Islet of Langerhans (tissue), 1 donor: Measurements from ENCODE around the gene SERPINA4.

Experiments
- FAIRE-seq: peaks from one replicate; lab custom pipeline; 2011; peaks lifted over from hg19 to GRCh38; lab: Jason Lieb, UNC

The SERPINA4 gene

DNA sequence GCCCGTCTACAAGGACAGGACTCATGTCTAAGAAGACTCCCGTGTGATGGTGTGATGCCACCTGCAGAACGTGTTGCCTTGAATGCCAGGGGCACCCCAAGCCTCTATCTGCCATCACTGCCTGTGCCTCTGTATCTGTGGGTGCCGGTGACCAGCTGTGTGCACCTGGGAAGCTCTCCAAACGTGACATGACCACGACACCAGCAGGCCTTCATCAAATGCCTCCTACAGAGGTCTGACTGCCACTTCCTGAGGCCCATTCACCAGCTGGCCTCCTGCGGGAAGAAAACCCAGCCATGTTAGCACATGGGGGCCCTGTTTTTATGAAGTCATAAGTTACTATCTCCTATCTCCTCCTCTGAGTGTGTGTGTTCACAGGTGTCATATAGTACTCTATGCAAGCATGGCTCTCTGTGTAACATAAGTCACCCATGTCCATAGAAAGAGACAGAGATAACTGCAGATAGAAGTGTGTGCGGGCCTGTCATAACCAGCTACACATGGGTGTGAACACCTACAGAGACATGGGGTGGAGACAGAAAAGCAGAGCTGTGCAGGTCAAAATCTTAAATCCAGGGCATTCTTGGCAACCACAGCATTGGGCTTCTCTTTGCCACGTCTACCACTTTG lies 18.3 kb upstream of the SERPINA4 start:
- FAIRE-seq = no peak

DNA sequence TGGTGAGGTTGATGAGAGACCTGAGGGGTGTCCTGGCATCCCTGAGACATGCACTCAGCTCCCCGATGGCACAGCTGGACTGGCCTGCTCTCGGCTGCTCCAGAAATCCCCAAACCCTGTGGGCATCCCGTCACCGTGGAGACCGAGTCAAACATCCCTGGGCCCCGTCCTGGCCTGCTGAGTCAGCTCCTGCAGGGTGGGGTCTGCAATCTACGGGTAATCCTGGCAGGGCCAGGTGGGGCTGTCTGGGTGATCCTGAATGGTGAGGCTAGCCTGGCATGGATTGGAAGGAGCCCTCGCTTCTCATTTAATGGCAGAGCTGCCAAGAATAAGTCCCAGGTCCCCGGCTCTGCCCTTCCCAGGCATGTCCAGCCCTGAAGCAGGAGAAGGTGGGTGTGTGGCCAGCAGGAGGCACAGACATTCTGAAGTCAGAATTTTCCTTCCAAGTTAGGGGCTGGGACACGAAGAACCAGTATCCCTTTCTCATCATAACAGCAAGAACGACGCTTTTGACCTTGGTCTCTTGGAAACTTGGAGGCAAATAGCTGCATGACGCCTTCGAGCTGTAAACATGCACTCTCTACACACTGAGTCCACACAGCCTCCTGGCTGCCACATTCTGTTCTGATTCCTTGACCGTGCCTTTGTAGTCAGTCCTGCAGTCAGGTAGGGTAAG lies 17.7 kb upstream of the SERPINA4 start:
- FAIRE-seq = no peak

DNA sequence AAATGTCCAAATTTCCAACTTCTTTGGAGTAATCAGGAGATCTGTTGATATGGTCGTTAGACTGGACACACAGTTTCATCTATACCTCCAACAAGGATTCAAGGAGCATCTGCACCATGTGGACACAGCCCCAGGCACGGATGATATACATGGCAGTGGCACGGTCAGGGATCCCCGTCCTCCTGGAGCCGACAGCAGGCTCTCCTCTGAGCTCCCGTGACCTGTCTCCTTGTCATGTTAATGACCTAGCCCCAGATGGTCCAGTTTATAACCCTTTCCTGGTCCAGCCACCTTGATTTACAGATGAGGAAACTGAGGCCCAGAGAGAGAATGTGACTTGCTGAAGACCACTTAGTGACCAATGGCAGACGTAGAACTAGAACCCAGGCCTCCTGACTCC lies 16.5 kb upstream of the SERPINA4 start:
- FAIRE-seq = no peak

DNA sequence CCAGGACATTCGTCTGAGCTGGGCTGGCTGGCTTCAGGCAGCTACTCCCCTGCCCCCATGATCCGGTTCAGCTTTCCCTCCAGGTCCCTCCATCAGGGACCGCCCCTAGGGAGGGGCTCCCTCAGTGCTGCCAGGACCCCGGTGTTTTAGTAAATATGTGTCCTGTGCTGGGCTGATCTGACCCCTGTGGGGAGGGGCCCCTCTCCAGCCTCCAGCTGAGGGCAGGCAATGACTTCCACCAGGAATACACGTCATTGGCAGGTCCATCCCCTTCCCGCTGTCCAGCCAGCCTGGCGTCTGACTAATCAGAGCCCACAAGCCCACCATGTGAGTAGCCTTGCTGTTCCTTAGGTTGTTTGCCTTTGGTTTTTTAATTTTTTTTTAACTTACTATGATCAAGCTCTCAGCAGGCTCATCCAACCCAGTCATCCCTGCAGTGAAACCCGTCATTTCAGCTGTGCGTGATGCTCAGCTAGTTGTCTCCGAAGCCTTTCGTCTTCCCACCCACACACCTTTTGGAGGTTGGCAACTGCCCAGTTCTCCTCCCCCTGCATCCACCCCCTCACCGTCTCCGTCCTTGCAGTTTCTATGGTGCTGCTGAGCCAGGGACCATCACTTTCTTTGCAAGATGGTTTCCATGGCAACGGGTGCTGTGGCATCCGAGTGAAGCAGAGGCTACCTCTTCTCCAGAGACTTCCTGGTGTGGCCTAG lies 16.0 kb upstream of the SERPINA4 start:
- no peak for FAIRE-seq

DNA sequence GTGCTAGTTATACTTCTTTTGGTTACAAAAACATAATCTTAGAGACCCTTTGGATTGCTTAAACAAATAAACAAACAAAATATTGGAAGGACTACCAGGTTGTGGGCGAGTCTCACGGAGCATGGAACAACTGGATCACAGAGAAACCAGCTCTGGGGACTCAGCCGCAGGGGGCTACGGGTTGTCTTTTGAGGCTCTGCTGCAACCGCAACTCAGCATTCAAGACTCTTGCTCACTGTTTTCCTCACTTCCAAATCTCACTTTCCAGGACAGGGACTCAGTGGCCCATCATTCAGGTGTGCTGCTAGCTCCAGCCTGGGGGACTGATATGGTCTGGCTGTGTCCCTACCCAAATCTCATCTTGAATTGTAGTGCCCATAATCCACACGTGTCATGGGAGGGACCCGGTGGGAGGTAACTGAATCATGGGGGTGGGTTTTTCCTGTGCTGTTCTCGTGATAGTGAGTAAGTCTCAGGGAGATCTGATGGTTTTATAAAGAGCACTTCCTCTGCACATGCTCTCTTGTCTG lies 14.0 kb upstream of the SERPINA4 start:
- no peak for FAIRE-seq

DNA sequence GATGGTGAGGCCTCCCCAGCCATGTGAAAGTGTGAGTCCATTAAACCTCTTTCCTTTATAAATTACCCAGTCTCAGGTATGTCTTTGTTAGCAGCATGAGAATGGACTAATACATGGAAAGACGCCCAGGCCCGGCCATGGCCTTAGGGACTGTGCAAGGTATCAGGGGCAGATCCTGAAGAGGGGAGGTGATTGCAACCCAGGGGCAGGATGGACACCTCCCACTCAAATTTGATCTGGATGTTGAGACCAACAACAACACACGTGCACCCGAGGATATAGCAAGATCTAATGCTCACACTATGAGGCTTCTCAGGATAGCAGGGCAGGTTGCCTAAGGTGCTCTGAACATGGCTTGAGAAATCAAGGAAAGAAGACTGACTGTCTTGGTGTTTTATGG lies 13.5 kb upstream of the SERPINA4 start:
- FAIRE-seq = no peak

DNA sequence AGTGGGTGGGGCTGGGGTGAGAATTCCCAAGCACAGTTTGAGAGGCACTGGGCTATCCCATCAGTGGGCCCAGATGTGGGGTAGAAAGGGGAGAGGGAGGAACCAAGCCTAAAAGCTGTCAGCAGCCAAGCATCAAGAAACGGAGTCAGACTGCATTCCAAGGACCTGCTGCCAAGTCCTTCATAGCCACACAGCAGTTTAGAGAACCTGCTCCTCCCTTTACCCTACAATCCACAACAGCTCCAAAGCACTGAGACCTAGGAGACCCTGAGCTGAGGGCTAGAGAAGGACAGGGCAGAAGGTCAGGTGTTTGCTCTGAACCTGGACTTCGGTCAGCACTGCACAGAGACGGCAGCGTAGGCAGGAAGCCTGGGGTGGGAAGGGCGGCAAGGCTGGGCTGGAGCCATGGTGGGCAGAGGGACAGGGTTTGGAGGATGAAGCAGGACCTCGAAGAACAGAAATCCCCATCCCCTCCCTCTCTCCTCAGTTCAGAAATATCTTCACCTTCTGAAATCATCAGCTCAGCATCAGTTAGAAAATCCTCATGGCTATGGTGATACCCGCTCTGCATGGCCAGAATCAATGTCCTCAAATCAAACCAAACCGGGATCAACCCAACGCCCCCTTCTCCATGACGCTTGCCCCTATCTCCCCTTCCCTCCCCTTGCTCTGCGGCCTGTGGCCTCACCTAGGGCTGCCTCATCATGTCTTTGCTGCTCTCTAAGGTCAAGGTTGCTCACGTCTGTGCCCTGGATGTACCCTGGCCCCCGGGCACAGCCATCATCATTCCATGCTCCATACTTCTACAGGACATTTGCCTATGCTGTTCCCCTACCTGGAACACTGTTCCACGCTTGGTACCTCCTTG lies 12.9 kb upstream of the SERPINA4 start:
- FAIRE-seq = no peak

DNA sequence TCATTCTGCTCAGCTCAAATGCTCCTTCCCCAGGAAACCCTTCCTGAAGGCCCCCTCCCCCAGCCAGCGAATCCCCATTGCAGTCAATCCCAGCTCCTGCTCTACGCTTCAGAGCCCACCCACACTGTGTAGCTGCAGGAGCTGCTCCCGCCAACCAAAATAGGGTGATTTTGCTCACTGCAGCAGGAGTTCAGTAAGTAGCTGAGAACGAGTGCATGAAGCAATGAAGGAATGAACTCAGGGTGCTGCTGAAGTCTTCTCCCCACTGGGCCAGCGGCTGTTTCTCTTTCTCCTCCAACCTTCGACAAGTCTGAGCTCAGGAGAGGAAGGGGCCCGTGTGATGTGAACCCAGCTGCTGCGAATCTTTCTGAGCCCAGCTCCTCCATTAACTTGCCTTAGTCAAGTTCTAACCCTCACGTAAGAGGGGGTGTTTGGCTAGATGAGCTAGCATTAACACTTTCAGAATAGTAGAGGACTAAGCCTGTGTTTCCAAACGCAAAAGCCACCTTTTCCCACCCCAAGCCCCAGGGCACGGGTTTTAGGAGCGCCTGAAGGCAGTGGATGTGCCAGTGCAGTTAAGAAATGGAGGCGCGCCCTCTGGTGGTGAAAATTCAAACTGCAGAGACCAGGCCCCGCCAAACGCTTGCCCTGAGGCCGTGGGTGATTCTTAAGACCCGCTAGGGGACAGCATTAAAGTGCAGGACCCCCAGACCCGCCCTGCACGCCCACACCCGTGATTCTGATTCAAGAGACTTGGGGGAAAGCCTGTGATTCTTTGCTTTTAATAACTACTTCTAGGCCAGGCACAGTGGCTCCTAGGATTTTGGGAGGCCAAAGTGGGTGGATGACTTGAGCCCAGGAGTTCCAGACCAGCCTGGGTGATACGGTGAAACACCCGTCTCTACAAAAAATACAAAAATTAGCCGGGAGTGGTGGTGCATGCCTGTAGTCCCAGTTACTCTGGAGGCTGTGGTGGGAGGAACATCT lies 11.9 kb upstream of the SERPINA4 start:
- no peak for FAIRE-seq

DNA sequence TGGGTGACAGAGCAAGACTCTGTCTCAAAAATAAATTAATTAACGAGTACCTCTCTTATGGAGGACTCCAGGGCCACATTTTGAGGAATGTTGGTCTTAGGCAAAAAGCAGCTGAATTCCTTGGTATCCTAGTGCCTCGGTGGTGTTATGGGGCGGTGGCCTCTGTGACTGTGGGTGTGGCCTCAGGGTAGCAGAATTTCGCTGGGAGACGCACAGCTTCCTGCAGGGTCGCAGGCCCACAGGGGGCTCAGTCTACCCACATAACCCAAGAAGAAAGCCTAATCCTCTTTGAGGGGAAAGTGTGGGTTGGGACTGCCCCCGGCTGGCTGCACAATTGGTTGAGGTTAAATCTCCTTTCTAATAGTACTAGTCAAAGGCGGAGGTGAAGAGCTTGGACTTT lies 11.2 kb upstream of the SERPINA4 start:
- FAIRE-seq = no peak

DNA sequence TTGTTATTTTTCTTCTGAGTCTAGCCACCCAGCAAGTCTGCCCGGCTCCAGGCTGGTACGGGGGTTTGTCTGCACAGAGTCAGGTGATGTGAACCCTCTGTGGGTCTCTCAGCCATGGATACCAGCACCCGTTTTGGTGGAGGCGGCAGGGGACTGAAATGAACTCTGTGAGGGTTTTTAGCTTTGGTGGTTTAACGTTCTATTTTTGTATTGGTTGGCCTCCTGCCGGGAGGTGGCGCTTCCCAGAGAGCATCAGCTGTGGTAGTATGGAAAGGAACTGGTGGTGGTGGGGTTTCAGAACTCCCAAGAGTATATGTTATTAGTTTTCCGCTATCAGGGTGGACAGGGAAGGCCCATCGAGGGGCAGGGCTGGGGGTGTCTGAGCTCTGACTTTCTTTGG lies 5.3 kb upstream of the SERPINA4 start:
- FAIRE-seq = no peak

DNA sequence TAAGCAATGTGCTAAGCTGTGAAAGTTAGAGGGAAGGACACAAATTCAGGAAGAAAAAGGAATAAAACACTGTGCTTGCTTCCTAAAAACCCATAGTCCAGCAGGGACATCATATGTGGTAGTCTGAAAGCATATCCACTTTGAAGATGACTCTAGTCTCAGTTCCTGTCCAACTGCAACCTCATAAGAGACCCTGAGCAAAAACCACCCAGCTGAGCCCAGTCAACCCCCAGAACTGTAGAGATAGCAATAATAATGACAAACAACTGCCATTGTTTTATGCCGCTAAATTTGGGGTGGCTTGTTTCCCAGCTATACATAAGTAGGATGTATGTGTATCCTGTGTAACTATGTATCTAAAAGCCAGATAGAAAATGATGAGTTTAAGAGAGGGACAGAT lies 3.9 kb upstream of the SERPINA4 start:
- no peak for FAIRE-seq

DNA sequence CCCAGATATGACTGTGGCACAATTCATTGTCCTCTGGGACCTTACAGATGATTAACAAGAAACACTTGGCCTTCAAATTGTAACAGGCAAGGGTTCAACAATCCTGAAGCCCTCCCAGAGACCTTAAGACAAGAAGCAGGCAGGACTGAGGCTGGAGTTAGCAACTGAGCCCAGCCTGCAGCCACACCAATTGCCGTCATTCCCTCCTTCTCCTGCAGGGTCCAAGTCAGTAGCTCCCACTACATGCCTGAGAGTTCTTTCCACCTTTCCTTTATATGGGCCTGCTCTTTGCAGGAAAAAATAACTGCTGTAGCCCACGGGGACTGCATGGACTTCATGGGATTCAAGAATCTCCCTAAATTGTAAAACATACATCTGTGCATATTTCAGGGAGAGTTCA lies 2.4 kb upstream of the SERPINA4 start:
- no peak for FAIRE-seq

DNA sequence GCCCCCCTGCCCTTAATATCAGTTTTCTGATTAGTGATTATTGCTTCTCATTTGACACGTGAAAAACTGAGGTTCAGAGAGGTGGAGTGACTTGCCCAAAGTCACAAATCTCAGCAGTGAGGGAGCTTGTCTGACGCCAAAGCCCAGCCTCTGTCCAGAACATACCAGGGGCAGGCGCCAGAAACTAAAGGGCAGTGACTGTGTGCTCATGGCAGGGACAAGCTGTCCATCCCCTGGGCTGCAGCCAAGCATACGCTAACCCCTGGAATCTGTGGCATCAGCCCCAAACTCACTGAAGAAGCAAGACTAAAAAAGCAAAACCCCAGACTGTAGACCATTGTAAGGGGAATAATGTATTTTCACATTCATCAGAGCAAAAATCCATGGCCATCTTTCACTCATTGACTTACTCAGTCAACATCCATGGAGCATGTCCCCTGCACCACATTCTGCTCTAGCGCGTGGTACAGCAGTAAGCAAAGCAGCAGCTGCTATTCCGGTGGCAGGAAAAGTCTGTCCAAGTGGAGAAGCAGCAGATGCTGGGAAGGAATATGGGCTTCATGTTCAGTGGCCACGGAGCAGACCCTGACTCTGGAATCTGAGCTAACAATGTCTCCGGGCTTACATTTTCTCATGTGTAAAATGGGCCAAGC lies 1.5 kb upstream of the SERPINA4 start:
- no peak for FAIRE-seq

DNA sequence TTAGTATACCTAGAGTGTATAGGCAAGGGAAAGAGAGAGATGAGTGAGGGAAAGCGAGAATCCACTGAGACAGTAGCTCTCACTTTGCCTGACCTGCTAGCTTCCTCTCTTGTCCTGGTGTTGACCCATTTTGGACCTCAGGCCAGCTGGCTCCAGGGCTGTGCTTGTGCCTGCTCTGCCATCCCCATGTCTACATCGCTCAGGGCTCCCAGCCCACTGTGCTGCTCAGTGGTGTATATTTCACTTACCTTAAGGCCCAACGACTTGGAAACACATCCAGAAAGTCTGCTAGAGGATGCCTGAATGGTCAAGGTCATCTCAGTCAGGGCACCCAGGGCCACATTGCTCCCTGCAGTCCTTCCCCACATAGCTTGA lies 964 bp upstream of the SERPINA4 start:
- FAIRE-seq = no peak

DNA sequence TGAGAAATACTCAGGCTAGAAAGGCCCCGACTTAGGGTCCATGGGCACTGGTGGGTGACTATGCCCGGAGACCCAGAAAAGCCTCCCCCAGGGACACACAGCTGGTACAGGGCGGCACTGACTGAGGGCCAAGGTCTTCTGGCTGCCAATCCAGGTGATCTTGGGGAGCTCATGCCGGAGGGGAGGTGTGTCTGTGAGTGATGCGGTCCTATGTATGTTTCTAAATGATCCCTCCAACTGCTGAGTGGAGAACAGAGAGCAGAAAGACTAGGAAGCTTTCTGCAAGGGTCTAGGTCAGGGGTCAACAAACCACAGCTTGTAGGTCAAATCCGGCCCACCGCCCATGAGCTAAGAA lies 391 bp downstream of the SERPINA4 start:
- FAIRE-seq = no peak

DNA sequence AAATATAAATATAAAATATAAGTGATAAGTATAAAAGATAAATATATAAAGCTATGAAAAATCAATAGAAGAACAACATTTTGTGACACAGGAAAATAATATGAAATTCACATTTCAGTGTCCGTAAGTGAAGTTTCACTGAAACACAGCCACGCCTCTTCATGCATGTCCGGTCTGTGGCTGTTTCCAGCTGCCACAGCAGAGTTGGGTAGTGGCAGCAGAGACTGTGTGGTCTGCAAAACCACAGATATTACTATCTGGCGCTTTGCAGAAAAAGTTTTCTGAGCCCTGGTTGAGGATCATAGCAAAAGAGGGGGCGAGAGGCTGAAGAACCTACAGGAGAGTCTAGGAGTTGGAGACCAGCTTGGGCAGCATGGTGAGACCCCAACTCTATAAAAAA lies 780 bp downstream of the SERPINA4 start:
- no peak for FAIRE-seq

DNA sequence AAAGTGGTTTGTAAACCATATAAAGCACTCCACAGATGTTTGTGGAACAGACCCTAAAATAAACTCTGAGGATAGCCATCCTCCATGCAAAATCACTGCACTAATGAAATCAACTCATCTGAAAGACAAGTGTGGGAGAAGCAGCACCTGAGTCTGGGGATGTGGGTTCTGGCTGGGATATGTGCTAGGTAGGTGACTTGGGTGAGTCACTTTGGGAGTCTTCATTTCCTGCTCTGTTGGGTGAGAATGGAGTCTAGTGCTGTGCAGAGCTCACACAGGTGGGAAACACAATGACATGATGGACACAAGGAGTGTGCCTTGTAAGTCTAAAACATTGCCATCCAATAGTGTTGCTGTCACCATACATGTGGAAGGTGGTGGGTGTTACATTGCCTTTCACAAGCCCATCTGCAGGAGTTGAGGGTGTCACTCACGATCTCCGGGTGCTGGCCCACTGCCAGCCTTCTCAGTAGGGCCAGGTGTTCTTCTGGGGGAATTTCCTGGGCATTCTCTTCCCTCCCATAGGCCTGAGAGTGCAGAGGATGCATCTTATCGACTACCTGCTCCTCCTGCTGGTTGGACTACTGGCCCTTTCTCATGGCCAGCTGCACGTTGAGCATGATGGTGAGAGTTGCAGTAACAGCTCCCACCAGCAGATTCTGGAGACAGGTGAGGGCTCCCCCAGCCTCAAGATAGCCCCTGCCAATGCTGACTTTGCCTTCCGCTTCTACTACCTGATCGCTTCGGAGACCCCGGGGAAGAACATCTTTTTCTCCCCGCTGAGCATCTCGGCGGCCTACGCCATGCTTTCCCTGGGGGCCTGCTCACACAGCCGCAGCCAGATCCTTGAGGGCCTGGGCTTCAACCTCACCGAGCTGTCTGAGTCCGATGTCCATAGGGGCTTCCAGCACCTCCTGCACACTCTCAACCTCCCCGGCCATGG lies 2.0 kb downstream of the SERPINA4 start:
- no peak for FAIRE-seq

DNA sequence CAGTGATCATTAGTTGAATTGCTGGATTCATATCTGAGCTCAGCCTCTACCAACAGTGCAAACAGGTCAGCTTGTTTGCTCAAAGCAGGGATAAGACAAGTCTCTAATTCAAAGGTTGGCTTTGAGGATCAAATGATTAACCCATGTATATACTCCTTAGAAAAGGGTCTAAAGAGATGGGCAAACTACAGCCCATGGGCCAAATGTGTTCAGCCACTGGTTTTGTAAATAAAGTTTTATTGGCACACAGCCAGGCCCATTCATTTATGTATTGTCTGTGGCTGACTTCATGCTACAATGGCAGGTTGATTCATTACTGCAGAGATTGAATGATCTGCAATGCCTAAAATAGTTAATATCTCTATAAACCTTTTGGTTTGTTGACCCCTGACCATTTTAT lies 3.1 kb downstream of the SERPINA4 start:
- FAIRE-seq = no peak

DNA sequence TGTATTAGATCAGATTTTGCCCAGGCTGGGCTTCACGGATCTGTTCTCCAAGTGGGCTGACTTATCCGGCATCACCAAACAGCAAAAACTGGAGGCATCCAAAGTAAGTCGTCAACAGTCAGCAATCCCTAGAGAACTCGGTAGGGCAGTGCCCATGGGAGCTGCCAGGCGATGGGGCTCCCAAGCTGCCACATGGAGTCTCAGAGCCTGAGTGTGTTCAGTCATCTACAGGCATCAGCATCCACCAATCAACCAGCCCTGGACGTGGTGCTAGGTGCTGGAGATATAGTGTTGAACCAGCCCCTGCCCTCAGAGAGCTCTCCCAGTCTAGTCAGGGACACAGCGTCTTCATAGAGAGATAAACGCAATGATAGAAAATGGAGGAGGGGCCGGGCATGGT lies 6.9 kb downstream of the SERPINA4 start:
- FAIRE-seq = no peak
